Nasal cavity respiratory epithelium epithelial cell of viscerocranial mucosa (primary cell): ENCODE data around the gene RPS3. TPM values are rescaled to one million over a fixed set of nuclear protein-coding genes. Genes with fewer than 3 reads are reported as not detected.

Experiments used
- total RNA-seq: library from RNA; depleted of rRNA; stranded (reverse); fragments of >200 nt; gene quantifications from 2 replicates; pipeline ENCODE4 v1.2.3, GENCODE V29; 2014

Gene RPS3
- 2,065 and 4,927 TPM in 2 replicates for total RNA-seq

DNA sequence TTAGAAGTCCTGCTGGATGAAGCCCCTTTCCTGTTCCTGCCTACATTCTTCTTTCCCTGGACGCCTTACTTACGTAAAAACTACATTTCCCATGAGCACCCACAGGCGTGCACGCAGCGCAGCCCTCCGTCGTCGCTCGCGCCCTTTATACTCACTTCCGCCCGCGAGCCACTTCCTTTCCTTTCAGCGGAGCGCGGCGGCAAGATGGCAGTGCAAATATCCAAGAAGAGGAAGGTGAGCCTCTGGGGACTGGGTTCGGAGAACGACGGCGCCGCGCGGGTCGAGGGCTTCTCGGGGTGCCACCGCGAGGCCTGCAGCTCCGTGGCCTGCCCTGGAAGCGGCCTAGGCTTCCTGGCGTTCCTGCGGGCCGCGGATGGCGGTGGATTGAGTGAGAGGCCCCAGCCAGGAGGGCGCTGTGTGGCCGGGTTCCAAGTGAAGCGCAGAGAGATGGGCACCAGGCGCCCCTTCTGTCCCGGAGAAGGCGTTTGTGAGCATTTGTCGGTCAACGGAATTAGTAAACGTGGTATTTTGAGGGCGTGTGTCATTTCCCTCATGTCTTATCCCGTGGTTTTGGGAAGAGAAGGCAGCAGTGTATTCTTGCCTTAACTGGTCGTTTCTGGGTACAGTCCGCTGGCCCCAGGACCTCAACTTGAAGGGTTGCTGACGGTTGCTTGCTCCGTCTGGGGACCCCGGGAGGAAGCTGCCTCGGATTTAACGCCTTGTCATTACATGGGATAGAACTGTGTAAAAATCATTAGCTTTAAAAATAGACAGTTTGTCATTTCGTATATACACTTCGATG, at the start of gene RPS3:
RPS3 (plus strand) TSS at position 175 of the 802 bp plus-strand sequence; CDS start at position 205, 30 bp downstream.

DNA sequence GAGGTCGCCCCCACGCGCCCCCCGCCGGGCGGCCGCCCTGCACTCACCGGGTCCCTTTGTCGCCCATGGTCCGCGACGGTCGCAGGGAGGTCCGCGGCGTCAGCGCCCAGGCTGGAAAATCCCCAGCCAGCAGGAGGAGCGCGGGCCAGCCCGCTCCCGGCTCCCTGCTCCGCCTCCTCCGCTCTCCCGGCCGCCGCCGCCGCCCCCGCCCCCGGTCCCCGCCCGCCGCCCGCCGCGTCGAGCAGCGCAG, 47.9 kb upstream of the RPS3 start, which contains the start of gene ARRB1:
ARRB1 (minus strand) TSS at position 121 of the 250 bp plus-strand sequence; CDS start at position 67, 54 bp downstream.

GRCh38 chr11:75432911-75433321, 33.6 kb downstream of the RPS3 start, which contains the start of gene KLHL35:
Gene KLHL35, minus strand, starts transcription at chr11:75433203. Its CDS starts 2,574 bp downstream, at chr11:75430629.

Other genes starting within 250 kb of the RPS3 start
- gene SLCO2B1, start 248.4 kb upstream of the RPS3 start, total RNA-seq, result not detected in 2 replicates
- not detected in 2 replicates for gene TPBGL, start 158.7 kb upstream of the RPS3 start, total RNA-seq
- under 0.01 and 0.71 TPM in 2 replicates for gene ARRB1, start 47.9 kb upstream of the RPS3 start, total RNA-seq
- 0.57 and 0.68 TPM in 2 replicates for gene KLHL35, start 33.7 kb downstream of the RPS3 start, total RNA-seq
- under 0.01 and 1.5 TPM in 2 replicates for gene GDPD5, start 126.4 kb downstream of the RPS3 start, total RNA-seq
- 71.4 and 262 TPM in 2 replicates for gene SERPINH1, start 162.7 kb downstream of the RPS3 start, total RNA-seq